Spleen (tissue), 7 donors: Measurements from ENCODE around the gene TCEANC2.

Experiments used
- POLR2A ChIP-seq, 3 donors: fragments of 450-650 bp; IDR thresholded peaks; one replicate each; pipeline ENCODE4 v1.5.1; 2017; ENCODE audit warnings: antibody characterized with exemption in 3 of 3, mild to moderate bottlenecking in 1 of 3
- POLR2AphosphoS5 ChIP-seq, 3 donors: sonication (generic); formaldehyde crosslinking; IDR thresholded peaks; one replicate each; pipeline ENCODE4 v1.5.1; 2017; ENCODE audit warnings: antibody characterized with exemption in 3 of 3
- TF ChIP-seq, protein P1 (sequence below), 11 experiments: fragments of 200-600 bp in 7 of 11; fragments of 450-650 bp in 4 of 11; sonication (generic) in 4 of 11; IDR thresholded peaks in 8 of 11; conservative IDR thresholded peaks in 3 of 11; 1 replicate in 7 of 11; 2 replicates in 4 of 11; pipeline versions ENCODE4 v1.4.0 to v1.8.0; 2016 to 2021; ENCODE audit warnings: antibody characterized with exemption in 11 of 11, inconsistent platforms in 4 of 11, mild to moderate bottlenecking in 1 of 11
- donor health status: DM: no; HTN: no; CAD: no; lungs with moderate emphysema.
- donor health status: DM: no; HTN: no; CAD: no.
- donor health status: DM: no; HTN: no; CAD: no.

DNA sequence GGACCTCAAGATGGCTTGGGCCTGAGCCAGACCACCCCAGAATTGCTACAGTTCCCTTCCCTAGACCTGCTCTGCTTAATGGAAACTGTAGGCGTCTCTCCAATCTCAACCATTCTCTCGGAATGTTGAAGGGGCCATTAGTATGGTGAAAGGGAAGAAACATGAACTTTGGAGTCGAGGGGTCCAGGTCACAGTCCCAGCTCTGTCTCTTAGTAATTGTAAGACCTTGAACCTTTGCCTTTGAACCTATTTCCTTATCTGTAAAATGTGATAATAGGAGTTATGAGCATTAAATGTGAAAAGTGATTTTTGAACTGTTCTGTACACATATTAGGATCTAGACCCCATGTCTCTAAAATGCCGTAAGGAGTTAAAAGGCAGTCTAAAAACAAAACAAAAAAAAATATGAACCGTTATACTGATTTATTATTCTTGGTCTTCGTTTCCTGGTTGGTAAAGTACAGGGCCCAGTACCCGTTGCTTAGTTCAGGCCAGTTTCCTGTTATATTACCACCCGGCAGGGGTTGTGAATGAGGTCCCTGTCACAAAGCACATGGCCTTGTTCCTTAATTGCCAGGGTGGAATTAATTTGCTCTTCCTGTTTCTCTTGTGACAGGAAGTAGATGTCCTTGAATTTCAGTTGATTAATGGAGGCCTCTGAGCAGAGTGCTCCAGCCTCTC is 42.3 kb downstream of the TCEANC2 start:
- TF ChIP-seq, protein P1, sequence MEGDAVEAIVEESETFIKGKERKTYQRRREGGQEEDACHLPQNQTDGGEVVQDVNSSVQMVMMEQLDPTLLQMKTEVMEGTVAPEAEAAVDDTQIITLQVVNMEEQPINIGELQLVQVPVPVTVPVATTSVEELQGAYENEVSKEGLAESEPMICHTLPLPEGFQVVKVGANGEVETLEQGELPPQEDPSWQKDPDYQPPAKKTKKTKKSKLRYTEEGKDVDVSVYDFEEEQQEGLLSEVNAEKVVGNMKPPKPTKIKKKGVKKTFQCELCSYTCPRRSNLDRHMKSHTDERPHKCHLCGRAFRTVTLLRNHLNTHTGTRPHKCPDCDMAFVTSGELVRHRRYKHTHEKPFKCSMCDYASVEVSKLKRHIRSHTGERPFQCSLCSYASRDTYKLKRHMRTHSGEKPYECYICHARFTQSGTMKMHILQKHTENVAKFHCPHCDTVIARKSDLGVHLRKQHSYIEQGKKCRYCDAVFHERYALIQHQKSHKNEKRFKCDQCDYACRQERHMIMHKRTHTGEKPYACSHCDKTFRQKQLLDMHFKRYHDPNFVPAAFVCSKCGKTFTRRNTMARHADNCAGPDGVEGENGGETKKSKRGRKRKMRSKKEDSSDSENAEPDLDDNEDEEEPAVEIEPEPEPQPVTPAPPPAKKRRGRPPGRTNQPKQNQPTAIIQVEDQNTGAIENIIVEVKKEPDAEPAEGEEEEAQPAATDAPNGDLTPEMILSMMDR (IDR thresholded peaks at IDR 0.05 in 8 of 11, conservative IDR thresholded peaks at IDR 0.05 in 3 of 11): no peak
- TF ChIP-seq POLR2A (IDR thresholded peaks at IDR 0.05): no peak
- TF ChIP-seq POLR2AphosphoS5 (IDR thresholded peaks at IDR 0.05): peak in 1 of 3 donors; percentile 68
